HEK293T (cell line): ENCODE data around the gene NECTIN1.

Experiments
- HDGF ChIP-seq: fragments of 450-650 bp; IDR thresholded peaks from 2 replicates; pipeline ENCODE4 v1.6.1; 2017; ENCODE audit warnings: antibody characterized with exemption, borderline replicate concordance
- TARDBP ChIP-seq: fragments of 450-650 bp; IDR thresholded peaks from 2 replicates; pipeline ENCODE4 v1.6.1; 2016

DNA sequence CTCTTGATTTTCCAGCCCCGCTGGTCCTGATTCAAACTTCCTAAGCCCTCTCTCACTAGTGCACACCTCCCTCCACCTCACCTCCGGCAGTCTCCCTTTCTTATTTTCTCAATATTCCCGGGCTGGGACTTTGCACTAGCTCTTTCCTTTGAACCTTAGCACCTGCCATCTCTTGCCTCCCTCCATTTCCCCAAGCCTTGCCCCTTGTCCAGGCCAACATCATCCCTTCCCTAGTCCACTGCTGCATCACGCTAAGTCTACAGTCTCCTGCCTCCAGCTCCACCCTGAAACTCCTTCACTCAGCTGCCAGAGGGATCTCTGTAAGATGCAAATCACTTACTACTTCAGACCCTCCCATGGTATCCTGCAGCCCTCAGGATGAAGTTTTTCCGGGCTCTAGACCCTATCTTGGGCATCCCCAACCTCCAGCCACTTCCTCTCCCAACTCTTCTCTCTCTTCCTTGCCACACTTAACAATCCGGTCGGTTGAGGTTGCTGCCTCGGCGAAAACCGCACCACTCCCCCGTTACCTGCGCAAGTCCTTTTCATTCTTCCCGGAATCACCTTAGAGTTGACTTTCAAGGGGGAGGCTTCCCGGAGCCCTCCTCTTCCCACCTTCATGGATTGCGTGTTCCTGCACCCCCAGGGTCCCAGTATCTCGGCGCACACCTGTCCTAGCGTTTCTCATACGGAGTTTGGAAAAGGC lies 42.7 kb downstream of the NECTIN1 start:
- TF ChIP-seq HDGF (no peak), TARDBP (no peak)
